Measurements from ENCODE around the gene ASB11. TPM values are rescaled to one million over a fixed set of nuclear protein-coding genes. Genes with fewer than 3 reads are reported as not detected.

ASB11 gene
- polyA plus RNA-seq, 1 donor from 2014 or later, result not detected

DNA sequence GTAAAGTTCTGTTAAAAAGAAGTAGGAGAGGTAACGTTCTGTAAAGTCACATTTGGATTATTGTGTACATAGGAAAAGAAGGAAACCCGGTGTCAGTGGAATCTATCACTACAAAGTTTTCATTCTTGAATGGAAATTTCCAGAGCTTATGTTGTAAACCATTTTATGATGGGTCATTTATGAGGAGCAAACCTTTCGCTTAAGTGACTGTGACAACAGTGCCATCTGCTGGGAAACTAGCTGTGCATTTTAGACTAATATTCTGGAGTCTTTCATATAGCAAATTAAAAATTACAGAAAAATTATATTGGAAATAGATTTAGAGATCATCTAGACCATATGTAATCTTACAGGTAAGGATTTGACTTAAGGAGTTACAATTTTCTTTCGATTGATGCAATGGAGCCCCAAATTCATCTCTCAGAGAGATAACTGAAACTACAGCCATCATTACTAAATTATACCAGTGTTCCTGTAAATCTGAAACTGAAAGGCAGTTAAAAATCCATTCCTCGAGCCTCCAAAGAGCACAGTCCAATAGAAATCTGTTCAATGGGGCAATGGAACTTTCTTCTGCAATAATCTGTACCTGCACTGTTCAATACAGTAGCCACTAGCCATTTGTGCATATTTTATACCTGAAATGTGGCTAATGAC is 72.4 kb downstream of the ASB11 start:
- H3K9me3 ChIP-seq (ENCODE audit: low read length), result no peaks in the 10 kb centered on the region
- H2AFZ ChIP-seq (ENCODE audit: low read depth, low read length), result no peak overlapping the region
- no peaks in the 10 kb centered on the region for H4K20me1 ChIP-seq (ENCODE audit: insufficient read depth)
- TF ChIP-seq MXI1 (conservative IDR thresholded peaks at IDR 0.05; ENCODE audit: poor library complexity, severe bottlenecking), result no peak
- peak; percentile 81 for TF ChIP-seq SMC3 (conservative IDR thresholded peaks at IDR 0.05; ENCODE audit: poor library complexity)
- TF ChIP-seq CTCF (IDR thresholded peaks at IDR 0.05; ENCODE audit: poor library complexity, severe bottlenecking), result peak; percentile 73
- TF ChIP-seq RAD21 (conservative IDR thresholded peaks at IDR 0.05), result peak; percentile 79
- H3K36me3 ChIP-seq (ENCODE audit: insufficient read depth, low read length), result no peaks in the 10 kb centered on the region
- no peak overlapping the region for H3K4me2 ChIP-seq (ENCODE audit: low read length)
- no peaks in the 10 kb centered on the region for H3K27me3 ChIP-seq (ENCODE audit: insufficient read depth, low read depth, low read length)
- H3F3A ChIP-seq (ENCODE audit: insufficient read depth, low read length, poor library complexity, severe bottlenecking), result no peaks in the 10 kb centered on the region
- no peak overlapping the region for H3K9ac ChIP-seq (ENCODE audit: low read length)
- no peaks in the 10 kb centered on the region for H3K9me2 ChIP-seq (ENCODE audit: insufficient read depth, low read length)
- H3K79me2 ChIP-seq (replicated peaks; ENCODE audit: insufficient read depth, low read length), result no peaks in the 10 kb centered on the region
- no peak overlapping the region for H3K4me3 ChIP-seq (ENCODE audit: low read length)
- H3K27ac ChIP-seq (ENCODE audit: low read length), result no peak overlapping the region

DNA sequence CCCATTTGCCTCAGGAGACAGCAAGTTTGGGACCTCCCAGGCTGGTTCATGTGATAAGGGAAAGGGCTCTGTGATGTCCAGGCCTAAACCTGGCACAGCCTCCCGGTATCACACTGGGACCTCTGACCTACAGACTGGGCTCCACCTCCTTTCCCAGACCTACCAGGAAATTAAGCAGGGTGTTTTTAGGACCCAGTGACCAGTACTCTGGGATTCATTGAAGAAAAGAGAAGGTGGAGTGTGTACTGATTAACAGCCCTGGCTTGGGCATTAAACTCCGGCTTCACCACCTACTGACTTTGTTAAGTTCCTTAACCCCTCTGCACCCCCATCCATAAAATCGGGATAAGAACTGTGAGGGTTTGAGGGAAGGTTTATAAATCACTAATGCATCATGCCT is 74.1 kb downstream of the ASB11 start:
- Histone ChIP-seq H3F3A (ENCODE audit: insufficient read depth, low read length, poor library complexity, severe bottlenecking) (no peaks in the 10 kb centered on the region), H2AFZ (ENCODE audit: low read depth, low read length) (no peak overlapping the region), H3K9me2 (ENCODE audit: insufficient read depth, low read length) (no peaks in the 10 kb centered on the region), H3K27ac (ENCODE audit: low read length) (no peak overlapping the region), H3K9ac (ENCODE audit: low read length) (no peak overlapping the region), H3K4me3 (ENCODE audit: low read length) (no peak overlapping the region), H3K4me2 (ENCODE audit: low read length) (no peak overlapping the region), H3K27me3 (ENCODE audit: insufficient read depth, low read depth, low read length) (no peaks in the 10 kb centered on the region), H3K79me2 (replicated peaks; ENCODE audit: insufficient read depth, low read length) (no peaks in the 10 kb centered on the region), H4K20me1 (ENCODE audit: insufficient read depth) (no peaks in the 10 kb centered on the region), H3K36me3 (ENCODE audit: insufficient read depth, low read length) (no peaks in the 10 kb centered on the region), H3K9me3 (ENCODE audit: low read length) (no peaks in the 10 kb centered on the region)
- TF ChIP-seq MXI1 (conservative IDR thresholded peaks at IDR 0.05; ENCODE audit: poor library complexity, severe bottlenecking) (no peak), REST (IDR thresholded peaks at IDR 0.05; ENCODE audit: borderline replicate concordance) (no peak), EZH2 (IDR thresholded peaks at IDR 0.05; ENCODE audit: borderline replicate concordance, insufficient read depth, low read length, poor library complexity, severe bottlenecking) (no peak), TAF1 (IDR thresholded peaks at IDR 0.05; ENCODE audit: low read depth) (no peak), CTCF (IDR thresholded peaks at IDR 0.05; ENCODE audit: poor library complexity, severe bottlenecking) (no peak), EP300 (conservative IDR thresholded peaks at IDR 0.05; ENCODE audit: poor library complexity, severe bottlenecking) (no peak), RAD21 (conservative IDR thresholded peaks at IDR 0.05) (no peak), SMC3 (conservative IDR thresholded peaks at IDR 0.05; ENCODE audit: poor library complexity) (no peak), POLR2AphosphoS5 (IDR thresholded peaks at IDR 0.05) (no peak)
